ENCODE measurements around the gene ZDHHC5. TPM values are rescaled to one million over a fixed set of nuclear protein-coding genes. Genes with fewer than 3 reads are reported as not detected.
A peak's percentile ranks its signal among the peaks of the same experiment; 100 is the strongest.
"Not testable (repeated sequence)": the region's sequence is repeated elsewhere in the genome, so short reads cannot be mapped to it uniquely, and the experiment has no call there.

ZDHHC5 gene
- total RNA-seq, 2 experiments from 2014 or later, result 77.8 to 82.4 TPM

DNA sequence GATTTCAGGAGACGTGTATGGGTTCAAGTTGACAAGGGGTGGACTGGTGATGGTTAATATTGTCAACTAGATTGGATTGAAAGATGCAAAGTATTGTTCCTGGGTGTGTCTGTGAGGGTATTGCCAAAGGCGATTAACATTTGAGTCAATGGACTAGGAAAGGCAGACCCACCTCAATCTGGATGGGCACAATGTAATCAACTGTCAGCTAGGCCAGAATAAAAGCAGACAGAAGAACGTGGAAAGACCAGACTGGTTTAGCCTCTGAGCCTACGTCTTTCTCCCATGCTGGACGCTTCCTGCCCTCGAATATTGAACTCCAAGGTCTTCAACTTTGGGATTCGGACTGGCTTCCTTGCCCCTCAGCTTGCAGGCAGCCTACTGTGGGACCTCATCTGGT is 16.5 kb upstream of the ZDHHC5 start:
- H3K4me3 Mint-ChIP-seq, result no peak overlapping the region
- no peak for ATAC-seq
- CTCF ChIA-PET, result interaction anchor here (1.4 to 4.3 kb wide), 4 partner anchors 10 to 158 kb away, joined by 6 to 22 read pairs (median 7); partner anchors contain the start of gene UBE2L6
- POLR2A ChIA-PET, result interaction anchor here (2.0 kb wide), 1 partner anchor 15 kb away, joined by 4 read pairs; no protein-coding TSS in a partner anchor
- peaks cover 55% of the 10 kb centered on the region for H3K4me1 Mint-ChIP-seq (ENCODE audit: low read depth)
- H3K27ac Mint-ChIP-seq, result no peak overlapping the region
- no peak for DNase-seq
- H3K27me3 Mint-ChIP-seq (ENCODE audit: low read depth), result peaks cover 33% of the 10 kb centered on the region
- H3K9me3 Mint-ChIP-seq (ENCODE audit: insufficient read depth), result no peaks in the 10 kb centered on the region
- H3K36me3 Mint-ChIP-seq (ENCODE audit: low read depth), result no peaks in the 10 kb centered on the region

DNA sequence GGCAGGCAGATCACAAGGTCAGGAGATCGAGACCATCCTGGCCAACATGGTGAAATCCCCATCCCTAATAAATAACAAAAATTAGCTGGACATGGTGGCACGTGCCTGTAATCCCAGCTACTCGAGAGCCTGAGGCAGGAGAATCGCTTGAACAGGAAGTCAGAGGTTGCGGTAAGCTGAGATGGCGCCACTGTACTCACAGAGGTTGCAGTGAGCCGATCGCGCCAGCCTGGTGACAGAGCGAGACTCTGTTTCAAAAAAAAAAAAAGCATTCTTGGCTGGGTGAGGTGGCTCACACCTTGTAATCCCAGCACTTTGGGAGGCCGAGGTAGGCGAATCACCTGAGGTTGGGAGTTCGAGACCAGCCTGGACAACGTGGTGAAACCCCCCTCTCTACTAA is 15.7 kb upstream of the ZDHHC5 start:
- CTCF ChIA-PET, result interaction anchor here (1.1 to 4.3 kb wide), 5 partner anchors 10 to 252 kb away, joined by 3 to 22 read pairs (median 6); partner anchors contain the start of gene UBE2L6
- Mint-ChIP-seq H3K4me3 (peak overlapping the region; percentile 44), H3K27ac (peak overlapping the region; percentile 71), H3K27me3 (ENCODE audit: low read depth) (peaks cover 25% of the 10 kb centered on the region), H3K4me1 (ENCODE audit: low read depth) (peaks cover 57% of the 10 kb centered on the region)
- H3K36me3 Mint-ChIP-seq (ENCODE audit: low read depth); H3K9me3 Mint-ChIP-seq (ENCODE audit: insufficient read depth); ATAC-seq: not testable (repeated sequence)
- peak; percentile 56 for DNase-seq
- POLR2A ChIA-PET, result interaction anchor here (2.0 kb wide), 1 partner anchor 15 kb away, joined by 4 read pairs; no protein-coding TSS in a partner anchor

- Mint-ChIP-seq H3K9me3 (ENCODE audit: insufficient read depth) (no peaks in the 10 kb centered on the region), H3K4me1 (ENCODE audit: low read depth) (peaks cover 58% of the 10 kb centered on the region), H3K4me3 (peak overlapping the region; percentile 44), H3K27me3 (ENCODE audit: low read depth) (peaks cover 20% of the 10 kb centered on the region), H3K27ac (peak overlapping the region; percentile 71), H3K36me3 (ENCODE audit: low read depth) (peaks cover 2% of the 10 kb centered on the region)
- DNase-seq (no peak), ATAC-seq (no peak)
- POLR2A ChIA-PET, result interaction anchor here (2.0 kb wide), 1 partner anchor 14 kb away, joined by 4 read pairs; no protein-coding TSS in a partner anchor
- CTCF ChIA-PET, result interaction anchor here (1.1 to 4.3 kb wide), 7 partner anchors 8 to 252 kb away, joined by 3 to 22 read pairs (median 7); partner anchors contain the start of gene UBE2L6
These were observed 15.3 kb upstream of the ZDHHC5 start for GRCh38 chr11:57652662-57653061.

- Mint-ChIP-seq H3K9me3 (ENCODE audit: insufficient read depth) (no peaks in the 10 kb centered on the region), H3K27ac (peak overlapping the region; percentile 71), H3K27me3 (ENCODE audit: low read depth) (peaks cover 15% of the 10 kb centered on the region), H3K4me1 (ENCODE audit: low read depth) (peaks cover 56% of the 10 kb centered on the region), H3K4me3 (peak overlapping the region; percentile 44), H3K36me3 (ENCODE audit: low read depth) (peaks cover 3% of the 10 kb centered on the region)
- ChIA-PET CTCF (interaction anchor here (1.3 to 4.3 kb wide), 4 partner anchors 9 to 147 kb away, joined by 3 to 22 read pairs (median 11); partner anchors contain the start of gene UBE2L6), POLR2A (no interaction called here)
- no peak for DNase-seq
- ATAC-seq, result no peak
These were observed 14.8 kb upstream of the ZDHHC5 start for GRCh38 chr11:57653163-57653562.

GRCh38 chr11:57656885-57657193 is 11.1 kb upstream of the ZDHHC5 start:
- ChIA-PET CTCF (interaction anchor here (0.8 to 2.0 kb wide), 3 partner anchors 13 to 163 kb away, joined by 3 to 13 read pairs (median 3); no protein-coding TSS in a partner anchor), POLR2A (interaction anchor here (0.6 to 1.3 kb wide), 3 partner anchors 143 to 921 kb away, joined by 3 to 4 read pairs (median 3); no protein-coding TSS in a partner anchor)
- DNase-seq (no peak), ATAC-seq (no peak)
- H3K9me3 Mint-ChIP-seq (ENCODE audit: insufficient read depth), result no peaks in the 10 kb centered on the region
- peak overlapping the region; percentile 100 for H3K4me3 Mint-ChIP-seq
- H3K27ac Mint-ChIP-seq, result peak overlapping the region; percentile 67
- H3K36me3 Mint-ChIP-seq (ENCODE audit: low read depth), result peaks cover 29% of the 10 kb centered on the region
- peaks cover 46% of the 10 kb centered on the region for H3K4me1 Mint-ChIP-seq (ENCODE audit: low read depth)
- no peaks in the 10 kb centered on the region for H3K27me3 Mint-ChIP-seq (ENCODE audit: low read depth)

DNA sequence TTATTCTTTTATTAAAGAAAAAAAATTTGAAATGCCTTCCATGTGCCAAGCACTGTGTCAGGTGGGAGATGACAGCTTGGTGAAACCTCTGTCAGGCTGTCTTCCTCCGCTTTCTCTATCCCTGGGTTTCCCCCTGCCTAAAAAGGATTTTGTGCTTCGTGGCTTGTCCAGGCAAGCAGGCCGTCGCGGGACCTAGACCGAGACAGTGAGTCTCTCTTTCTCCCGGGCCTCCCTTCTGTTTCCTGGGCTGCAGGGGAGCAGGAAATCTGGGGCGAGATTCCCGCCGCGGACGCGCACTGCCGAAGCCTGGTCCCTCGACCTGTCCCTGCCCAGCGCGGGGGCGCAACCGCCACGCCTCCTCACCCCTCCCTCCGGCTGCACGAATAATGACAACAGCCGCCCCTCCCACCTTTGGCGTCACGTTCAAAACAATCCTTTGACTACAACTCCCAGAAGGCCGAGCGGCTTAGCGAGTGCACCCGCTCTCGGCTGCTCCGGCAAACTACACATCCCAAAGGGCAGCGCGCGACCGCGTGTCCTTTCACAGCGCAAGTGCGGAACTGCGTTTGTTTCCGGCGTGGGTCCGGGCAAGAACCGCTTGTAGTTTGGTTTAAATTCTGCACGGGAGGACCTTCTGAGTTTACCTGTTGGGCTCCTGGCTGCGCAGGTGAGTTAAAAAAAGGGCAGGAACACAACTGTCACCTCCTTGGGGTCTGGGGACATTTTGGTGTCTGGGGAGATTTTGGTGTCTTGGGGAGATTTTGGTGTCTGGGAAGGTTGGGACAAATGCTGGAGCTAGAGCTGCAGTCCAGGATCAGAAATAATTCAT is 10.5 kb upstream of the ZDHHC5 start, which contains the start of gene CLP1:
Gene CLP1 (plus strand): TSS at position 569 of the 829 bp plus-strand sequence. CDS start 1,715 bp downstream, outside the sequence.
- Mint-ChIP-seq H3K4me3 (peak within 1 kb of the TSS; percentile 100), H3K27ac (peak within 1 kb of the TSS; percentile 96), H3K4me1 (ENCODE audit: low read depth) (peaks cover 46% of the 10 kb centered on the region), H3K36me3 (ENCODE audit: low read depth) (peaks cover 33% of the 10 kb centered on the region), H3K27me3 (ENCODE audit: low read depth) (no peaks in the 10 kb centered on the region), H3K9me3 (ENCODE audit: insufficient read depth) (no peaks in the 10 kb centered on the region)
- peak; percentile 99 for DNase-seq
- ATAC-seq, result peak; percentile 98
- CTCF ChIA-PET, result interaction anchor here (0.8 to 2.0 kb wide), 5 partner anchors 10 to 164 kb away, joined by 3 to 13 read pairs (median 4); partner anchors contain the start of gene ZDHHC5
- POLR2A ChIA-PET, result interaction anchor here (0.6 to 1.3 kb wide), 6 partner anchors 9 to 921 kb away, joined by 3 to 4 read pairs (median 3); partner anchors contain the start of gene SELENOH

DNA sequence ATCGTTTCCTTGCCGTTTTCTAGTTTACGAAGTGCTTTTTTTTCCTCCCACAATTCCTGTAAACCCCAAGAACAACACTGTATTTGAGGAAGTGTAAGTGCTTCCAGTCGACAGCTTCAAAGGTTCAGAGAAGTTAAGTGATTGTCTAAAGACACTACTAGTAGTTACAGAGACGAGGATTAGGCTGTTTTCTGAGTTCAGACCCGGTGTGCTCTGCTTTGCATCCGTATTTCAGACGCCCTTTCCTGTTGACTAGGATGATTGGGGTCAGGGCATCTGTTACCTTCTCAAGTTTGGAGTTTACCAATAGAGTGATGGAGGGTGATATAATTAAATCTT is 9.9 kb upstream of the ZDHHC5 start:
- no peaks in the 10 kb centered on the region for H3K27me3 Mint-ChIP-seq (ENCODE audit: low read depth)
- peaks cover 38% of the 10 kb centered on the region for H3K36me3 Mint-ChIP-seq (ENCODE audit: low read depth)
- peak overlapping the region; percentile 96 for H3K27ac Mint-ChIP-seq
- H3K9me3 Mint-ChIP-seq (ENCODE audit: insufficient read depth), result no peaks in the 10 kb centered on the region
- H3K4me3 Mint-ChIP-seq, result peak overlapping the region; percentile 100
- peaks cover 45% of the 10 kb centered on the region for H3K4me1 Mint-ChIP-seq (ENCODE audit: low read depth)
- ChIA-PET CTCF (interaction anchor here (1.1 to 2.0 kb wide), 3 partner anchors 9 to 144 kb away, joined by 4 to 13 read pairs (median 11); partner anchors contain the start of gene ZDHHC5), POLR2A (interaction anchor here (0.8 to 1.3 kb wide), 4 partner anchors 9 to 144 kb away, joined by 3 read pairs; partner anchors contain the start of gene SELENOH)
- DNase-seq (no peak), ATAC-seq (no peak)

DNA sequence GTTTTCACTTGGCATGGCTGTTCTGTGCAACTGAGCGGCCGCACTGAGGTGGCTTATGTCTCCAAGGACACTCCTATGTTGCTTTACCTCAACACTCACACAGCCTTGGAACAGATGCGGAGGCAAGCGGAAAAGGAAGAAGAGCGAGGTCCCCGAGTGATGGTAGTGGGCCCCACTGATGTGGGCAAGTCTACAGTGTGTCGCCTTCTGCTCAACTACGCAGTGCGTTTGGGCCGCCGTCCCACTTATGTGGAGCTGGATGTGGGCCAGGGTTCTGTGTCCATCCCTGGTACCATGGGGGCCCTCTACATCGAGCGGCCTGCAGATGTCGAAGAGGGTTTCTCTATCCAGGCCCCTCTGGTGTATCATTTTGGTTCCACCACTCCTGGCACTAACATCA is 8.2 kb upstream of the ZDHHC5 start:
- H3K36me3 Mint-ChIP-seq (ENCODE audit: low read depth), result peaks cover 38% of the 10 kb centered on the region
- H3K27me3 Mint-ChIP-seq (ENCODE audit: low read depth), result no peaks in the 10 kb centered on the region
- no peak for ATAC-seq
- no peak overlapping the region for H3K4me3 Mint-ChIP-seq
- H3K4me1 Mint-ChIP-seq (ENCODE audit: low read depth), result peaks cover 38% of the 10 kb centered on the region
- DNase-seq, result no peak
- no peak overlapping the region for H3K27ac Mint-ChIP-seq
- CTCF ChIA-PET, result no interaction called here
- H3K9me3 Mint-ChIP-seq (ENCODE audit: insufficient read depth), result no peaks in the 10 kb centered on the region
- POLR2A ChIA-PET, result no interaction called here

- Mint-ChIP-seq H3K27ac (peak overlapping the region; percentile 16), H3K4me3 (no peak overlapping the region), H3K9me3 (ENCODE audit: insufficient read depth) (no peaks in the 10 kb centered on the region), H3K27me3 (ENCODE audit: low read depth) (no peaks in the 10 kb centered on the region), H3K4me1 (ENCODE audit: low read depth) (peaks cover 33% of the 10 kb centered on the region), H3K36me3 (ENCODE audit: low read depth) (peaks cover 39% of the 10 kb centered on the region)
- no peak for ATAC-seq
- DNase-seq, result no peak
- ChIA-PET POLR2A (no interaction called here), CTCF (interaction anchor here (1.1 to 1.5 kb wide), 5 partner anchors 22 to 138 kb away, joined by 3 to 12 read pairs (median 4); partner anchors contain the start of gene MED19)
These were observed 5.0 kb upstream of the ZDHHC5 start for GRCh38 chr11:57662893-57663292.

DNA sequence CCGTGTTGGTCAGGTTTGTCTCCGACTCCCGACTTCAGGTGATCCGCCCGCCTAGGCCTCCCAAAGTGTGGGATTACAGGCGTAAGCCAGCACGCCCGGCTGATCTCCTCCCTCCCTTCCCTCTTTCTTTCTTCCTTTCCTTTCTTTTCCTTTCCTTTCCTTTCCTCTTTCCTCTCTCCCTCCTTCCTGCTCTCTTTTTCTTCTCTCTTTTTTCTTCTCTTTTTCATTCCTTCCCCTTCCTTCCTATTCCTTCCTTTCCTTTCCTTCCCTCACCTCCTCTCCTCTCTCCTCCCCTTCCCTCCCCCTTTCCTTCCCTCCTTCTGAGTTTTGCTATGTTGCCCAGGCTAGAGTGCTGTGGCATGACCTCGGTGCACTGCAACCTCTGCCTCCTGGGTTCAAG is 3.9 kb upstream of the ZDHHC5 start:
- POLR2A ChIA-PET, result no interaction called here
- H3K36me3 Mint-ChIP-seq (ENCODE audit: low read depth), result peaks cover 41% of the 10 kb centered on the region
- no peaks in the 10 kb centered on the region for H3K9me3 Mint-ChIP-seq (ENCODE audit: insufficient read depth)
- no peak for ATAC-seq
- no peaks in the 10 kb centered on the region for H3K27me3 Mint-ChIP-seq (ENCODE audit: low read depth)
- CTCF ChIA-PET, result no interaction called here
- no peak overlapping the region for H3K4me3 Mint-ChIP-seq
- peaks cover 30% of the 10 kb centered on the region for H3K4me1 Mint-ChIP-seq (ENCODE audit: low read depth)
- no peak overlapping the region for H3K27ac Mint-ChIP-seq
- DNase-seq, result no peak

- CTCF ChIA-PET, result interaction anchor here (0.7 to 3.3 kb wide), 8 partner anchors 9 to 857 kb away, joined by 3 to 15 read pairs (median 8); partner anchors contain the start of genes CLP1 and UBE2L6
- Mint-ChIP-seq H3K9me3 (ENCODE audit: insufficient read depth) (no peaks in the 10 kb centered on the region), H3K4me3 (peak overlapping the region; percentile 96), H3K27me3 (ENCODE audit: low read depth) (no peaks in the 10 kb centered on the region), H3K27ac (peak overlapping the region; percentile 99), H3K36me3 (ENCODE audit: low read depth) (peaks cover 30% of the 10 kb centered on the region), H3K4me1 (ENCODE audit: low read depth) (peaks cover 43% of the 10 kb centered on the region)
- DNase-seq (peak; percentile 97), ATAC-seq (peak; percentile 75)
- POLR2A ChIA-PET, result interaction anchor here (0.7 to 2.5 kb wide), 5 partner anchors 9 to 133 kb away, joined by 3 to 12 read pairs (median 4); partner anchors contain the start of genes CLP1, MED19 and SELENOH
These were observed 688 bp upstream of the ZDHHC5 start for GRCh38 chr11:57667117-57667735.

Measured in activated CD8-positive, alpha-beta T cell treated with anti-CD3 and anti-CD28 coated beads, Interleukin-2, amount 10 ng/mL, durations not matched to agents 7 days and 5 days (primary cell).